GM23338 (cell line): Measurements from ENCODE around the gene NRP1. TPM values are rescaled to one million over a fixed set of nuclear protein-coding genes. Genes with fewer than 3 reads are reported as not detected.

ENCODE experiments used
- ATAC-seq: fragments of 200-7000 bp; cut with Tn5 transposase; 3 replicates; pipeline ENCODE4 v1.9.1; 2020
- DNase-seq: peaks from one replicate; pipeline ENCODE4 v3.0.0-alpha.2; 2015; ENCODE audit warnings: low spot score
- H2AFZ ChIP-seq: fragments of 200-600 bp; sonication (generic); 2 replicates; pipeline ENCODE4 v1.8.0; 2016; ENCODE audit warnings: antibody characterized with exemption, mild to moderate bottlenecking, moderate library complexity
- H3F3A ChIP-seq: fragments of 200-600 bp; sonication (generic); replicated peaks from 2 replicates; pipeline ENCODE4 v1.8.0; 2017; ENCODE audit warnings: antibody characterized with exemption, mixed run types, low read depth
- H3K27ac ChIP-seq: fragments of 200-600 bp; sonication (generic); 2 replicates; pipeline ENCODE4 v1.6.1; 2016; ENCODE audit warnings: low read depth
- H3K27me3 ChIP-seq: fragments of 200-600 bp; sonication (generic); 2 replicates; pipeline ENCODE4 v1.8.0; 2016; ENCODE audit warnings: mild to moderate bottlenecking, mixed run types, moderate library complexity; ENCODE audit not compliant: insufficient read depth
- H3K36me3 ChIP-seq: fragments of 200-600 bp; sonication (generic); 2 replicates; pipeline ENCODE4 v1.8.0; 2016; ENCODE audit warnings: mild to moderate bottlenecking; ENCODE audit not compliant: insufficient read depth
- H3K4me1 ChIP-seq: fragments of 200-600 bp; sonication (generic); 2 replicates; pipeline ENCODE4 v1.8.0; 2016; ENCODE audit warnings: mild to moderate bottlenecking, moderate library complexity; ENCODE audit not compliant: insufficient read depth
- H3K4me2 ChIP-seq: fragments of 200-600 bp; sonication (generic); 2 replicates; pipeline ENCODE4 v1.7.1; 2017; ENCODE audit warnings: mixed run types
- H3K4me3 ChIP-seq: fragments of 200-600 bp; sonication (generic); 2 replicates; pipeline ENCODE4 v1.6.1; 2016; ENCODE audit warnings: mixed run types
- H3K79me2 ChIP-seq: fragments of 200-600 bp; sonication (generic); replicated peaks from 2 replicates; pipeline ENCODE4 v1.8.0; 2017; ENCODE audit warnings: mild to moderate bottlenecking; ENCODE audit not compliant: insufficient read depth
- H3K9me2 ChIP-seq: fragments of 200-600 bp; sonication (generic); 2 replicates; pipeline ENCODE4 v1.8.0; 2017; ENCODE audit not compliant: insufficient read depth
- H4K20me1 ChIP-seq: fragments of 200-600 bp; sonication (generic); replicated peaks from 2 replicates; pipeline ENCODE4 v1.8.0; 2017; ENCODE audit warnings: mild to moderate bottlenecking; ENCODE audit not compliant: insufficient read depth
- H3K27ac Mint-ChIP-seq: 2 replicates; pipeline ENCODE4 v1.8.0; 2020; ENCODE audit warnings: inconsistent platforms, mild to moderate bottlenecking, moderate library complexity, mixed read lengths
- H3K27me3 Mint-ChIP-seq: 3 replicates; pipeline ENCODE4 v1.8.0; 2022; ENCODE audit warnings: low read depth, mild to moderate bottlenecking, moderate library complexity, mixed read lengths, inconsistent platforms; ENCODE audit not compliant: insufficient read depth, poor library complexity
- H3K36me3 Mint-ChIP-seq: 3 replicates; pipeline ENCODE4 v1.8.0; 2021; ENCODE audit warnings: low read depth, mild to moderate bottlenecking, inconsistent platforms, moderate library complexity, mixed read lengths
- H3K4me1 Mint-ChIP-seq: 3 replicates; pipeline ENCODE4 v1.8.0; 2020; ENCODE audit warnings: mild to moderate bottlenecking, inconsistent platforms, mixed read lengths
- H3K4me3 Mint-ChIP-seq: 3 replicates; pipeline ENCODE4 v1.8.0; 2021; ENCODE audit warnings: moderate library complexity, mild to moderate bottlenecking, inconsistent platforms, mixed read lengths
- H3K9me3 Mint-ChIP-seq: 3 replicates; pipeline ENCODE4 v1.8.0; 2020; ENCODE audit warnings: moderate library complexity, mild to moderate bottlenecking, inconsistent platforms, mixed read lengths
- ETS1 ChIP-seq: IDR thresholded peaks from 2 replicates; pipeline ENCODE4 v1.6.1; 2016; ENCODE audit warnings: antibody characterized with exemption
- EZH2phosphoT487 ChIP-seq: fragments of 200-600 bp; sonication (generic); IDR thresholded peaks from one replicate; pipeline ENCODE4 v1.8.1; 2018; ENCODE audit warnings: antibody characterized with exemption; ENCODE audit not compliant: unreplicated experiment
- JUNB ChIP-seq: IDR thresholded peaks from one replicate; pipeline ENCODE4 v1.6.1; 2016; ENCODE audit warnings: antibody characterized with exemption; ENCODE audit not compliant: unreplicated experiment
- NANOG ChIP-seq: IDR thresholded peaks from 2 replicates; pipeline ENCODE4 v1.6.1; 2016; ENCODE audit warnings: antibody characterized with exemption, borderline replicate concordance
- POLR2AphosphoS5 ChIP-seq: IDR thresholded peaks from 2 replicates; pipeline ENCODE4 v1.6.1; 2016; ENCODE audit warnings: antibody characterized with exemption, low read depth
- STAT1 ChIP-seq: IDR thresholded peaks from one replicate; pipeline ENCODE4 v1.6.1; 2016; ENCODE audit warnings: antibody characterized with exemption; ENCODE audit not compliant: unreplicated experiment
- ZNF462 ChIP-seq: fragments of 250-450 bp; sonication (Bioruptor Pico); IDR thresholded peaks from 2 replicates; pipeline ENCODE4 v1.5.0; 2020; ENCODE audit warnings: mild to moderate bottlenecking, moderate library complexity
- polyA plus RNA-seq: library from polyadenylated mRNA; unstranded; fragments of >200 nt; fragmentation: Nextera tagmentation; extraction: Ambion mirVana; gene quantifications from 2 replicates; pipeline ENCODE4 v1.2.1, GENCODE V29; 2016
- total RNA-seq: library from RNA; depleted of rRNA; stranded (reverse); fragments of >200 nt; shearing (Covaris generic); gene quantifications from 2 replicates; pipeline ENCODE4 v1.2.3, GENCODE V29; 2014

NRP1 gene
- total and polyA plus RNA-seq, 2 experiments from 2014 or later, result 2.9 to 3.5 TPM

- no peak for TF ChIP-seq ZNF462
- no peak for TF ChIP-seq NANOG
- TF ChIP-seq EZH2phosphoT487, result no peak
- TF ChIP-seq STAT1, result no peak
- no peak for TF ChIP-seq JUNB
Observed at GRCh38 chr10:33238643-33239042, 95.8 kb downstream of the NRP1 start (continued).

GRCh38 chr10:33237736-33238624 is 96.5 kb downstream of the NRP1 start:
- no peaks in the 10 kb centered on the region for H3K9me3 Mint-ChIP-seq
- peaks cover 2% of the 10 kb centered on the region for H3K27me3 Mint-ChIP-seq
- no peaks in the 10 kb centered on the region for H3K36me3 ChIP-seq
- H3K27me3 ChIP-seq, result no peaks in the 10 kb centered on the region
- H3K9me2 ChIP-seq, result no peaks in the 10 kb centered on the region
- H3K79me2 ChIP-seq, result no peaks in the 10 kb centered on the region
- H2AFZ ChIP-seq, result no peak overlapping the region
- no peaks in the 10 kb centered on the region for H4K20me1 ChIP-seq
- H3K4me3 ChIP-seq, result no peak overlapping the region
- H3K4me2 ChIP-seq, result no peak overlapping the region
- peaks cover 10% of the 10 kb centered on the region; the same call in 1 of the 2 replicates for H3K4me1 ChIP-seq
- H3K4me3 Mint-ChIP-seq, result no peak overlapping the region
- H3K27ac ChIP-seq, result no peak overlapping the region
- H3K27ac Mint-ChIP-seq, result peak overlapping the region; percentile 60; the same call in 1 of the 2 replicates
- no peaks in the 10 kb centered on the region for H3K36me3 Mint-ChIP-seq
- H3F3A ChIP-seq, result no peaks in the 10 kb centered on the region
- no peak for DNase-seq
- no peak for ATAC-seq
- H3K4me1 Mint-ChIP-seq, result peaks cover 14% of the 10 kb centered on the region
- TF ChIP-seq NANOG (no peak), ETS1 (no peak), JUNB (no peak), ZNF462 (no peak), POLR2AphosphoS5 (no peak)
